RKO (cell line): ENCODE results near the gene IL17B.
A peak's percentile ranks its signal among the peaks of the same experiment; 100 is the strongest.

Experiments used
- DNase-seq: peaks from one replicate; pipeline ENCODE4 v3.0.0-alpha.2; 2016; ENCODE audit warnings: low spot score

The IL17B gene

DNA sequence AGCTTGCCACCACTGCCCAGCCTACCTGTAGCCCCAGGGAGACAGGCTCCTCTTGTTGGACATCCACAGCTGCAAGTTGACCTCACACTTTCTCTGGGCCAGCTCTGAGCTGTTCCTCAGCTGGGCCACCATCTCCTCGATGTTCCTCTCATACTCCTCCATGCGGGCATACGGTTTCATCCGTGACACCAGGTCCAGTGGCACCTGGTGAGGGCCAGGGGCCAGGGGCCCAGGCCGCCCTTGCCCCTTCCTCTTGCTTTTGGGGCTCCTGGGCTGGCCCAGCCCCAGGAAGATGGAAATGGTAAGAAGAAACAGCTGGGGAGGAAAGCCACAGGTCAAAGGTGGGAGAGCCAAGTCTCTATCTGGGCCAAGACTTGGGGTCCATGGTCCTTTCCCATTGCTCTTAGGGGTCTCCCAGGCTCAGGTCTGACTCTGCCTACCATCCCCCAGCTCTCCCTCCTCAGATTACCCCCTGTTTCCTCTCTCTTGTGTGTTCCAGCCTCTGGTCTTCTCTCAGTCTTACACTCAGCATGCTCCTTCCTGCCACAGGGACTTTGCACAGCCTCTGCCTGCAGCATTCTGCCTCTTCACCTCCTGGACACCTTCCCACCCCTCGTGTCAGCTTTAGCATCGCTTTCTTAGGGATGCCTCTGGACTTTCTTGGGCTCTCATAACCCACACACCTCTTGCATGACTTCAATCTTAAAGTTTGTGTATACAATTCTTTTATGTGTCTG lies 2.2 kb downstream of the IL17B start:
- no peak for DNase-seq

DNA sequence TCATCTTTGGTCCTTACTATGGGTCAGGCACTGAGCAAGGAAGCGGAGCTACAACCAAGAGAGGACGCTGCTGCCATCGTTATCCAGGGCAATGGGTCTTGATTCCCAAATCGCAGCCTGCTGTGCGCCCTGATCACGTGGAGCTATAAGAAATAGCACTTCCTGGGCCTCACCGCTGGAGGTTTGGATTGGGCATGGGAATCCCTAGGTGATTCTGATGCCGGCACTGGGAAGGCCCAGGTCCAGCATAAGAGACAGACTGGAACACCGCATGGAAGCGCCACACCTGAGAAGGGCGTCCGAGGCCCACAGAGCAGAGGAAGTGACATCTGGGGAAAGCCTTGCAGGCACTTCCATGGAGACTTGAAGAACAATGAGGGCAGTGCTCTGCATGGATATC lies 3.0 kb downstream of the IL17B start:
- DNase-seq, result no peak

- no peak for DNase-seq
These were observed 3.7 kb downstream of the IL17B start for GRCh38 chr5:149375434-149375833.

- DNase-seq, result no peak
These were observed 4.3 kb downstream of the IL17B start for GRCh38 chr5:149374801-149375200.

DNA sequence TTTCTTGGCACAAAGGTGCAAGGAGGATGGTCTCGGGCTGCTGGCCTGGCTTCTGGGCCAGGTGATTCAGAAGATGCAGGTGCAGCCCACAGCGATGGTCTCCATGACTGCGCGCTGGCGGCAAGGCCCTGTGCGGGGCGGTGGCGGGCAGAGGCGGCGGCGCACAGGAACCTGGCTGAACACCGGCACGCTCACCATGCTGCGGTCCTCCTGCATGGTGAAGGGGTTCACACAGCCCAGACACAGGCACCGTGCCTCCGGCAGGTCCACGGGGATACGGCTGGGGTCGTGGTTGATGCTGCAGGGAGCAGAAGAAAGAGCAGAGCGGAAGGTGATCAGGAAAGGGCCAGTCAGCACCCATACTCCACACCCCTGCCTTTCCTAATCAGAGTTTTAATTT lies 4.8 kb downstream of the IL17B start:
- DNase-seq, result no peak

- DNase-seq, result no peak
These were observed 6.2 kb downstream of the IL17B start for GRCh38 chr5:149372932-149373331.

DNA sequence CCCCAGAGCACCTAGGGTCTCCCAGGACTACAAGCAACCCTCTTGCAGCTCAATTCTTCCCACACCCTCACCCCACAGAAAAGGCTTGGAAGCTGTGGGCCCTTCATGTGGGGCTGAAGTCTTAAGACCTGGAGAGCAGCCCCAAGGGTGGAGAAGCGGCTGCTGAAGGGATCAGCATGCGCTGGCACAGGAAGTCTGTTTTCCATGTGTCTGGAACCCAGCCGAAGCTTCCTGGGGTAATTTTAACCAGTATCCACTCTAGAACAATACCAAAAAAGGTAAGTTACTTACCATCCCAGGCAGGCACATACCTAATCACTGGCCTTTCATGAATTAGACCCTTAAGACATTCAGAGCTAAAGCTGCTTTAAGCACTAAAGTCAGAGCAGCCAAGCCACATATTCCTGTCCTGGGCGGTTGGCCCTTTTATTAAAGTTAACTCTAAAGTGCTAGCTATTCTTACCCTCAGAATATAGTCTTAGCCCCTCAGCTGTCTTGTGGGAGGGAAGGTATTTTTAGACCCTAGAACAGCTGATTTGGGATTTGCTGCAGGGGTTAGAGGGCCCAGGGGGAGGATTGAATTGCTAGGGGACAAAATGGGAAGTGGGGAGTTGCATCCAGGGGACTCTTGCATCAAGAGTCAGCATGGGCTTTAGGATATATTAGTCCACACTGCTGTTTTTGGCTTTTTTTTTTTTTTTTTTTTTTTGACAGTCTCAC lies 6.9 kb downstream of the IL17B start:
- DNase-seq, result no peak

DNA sequence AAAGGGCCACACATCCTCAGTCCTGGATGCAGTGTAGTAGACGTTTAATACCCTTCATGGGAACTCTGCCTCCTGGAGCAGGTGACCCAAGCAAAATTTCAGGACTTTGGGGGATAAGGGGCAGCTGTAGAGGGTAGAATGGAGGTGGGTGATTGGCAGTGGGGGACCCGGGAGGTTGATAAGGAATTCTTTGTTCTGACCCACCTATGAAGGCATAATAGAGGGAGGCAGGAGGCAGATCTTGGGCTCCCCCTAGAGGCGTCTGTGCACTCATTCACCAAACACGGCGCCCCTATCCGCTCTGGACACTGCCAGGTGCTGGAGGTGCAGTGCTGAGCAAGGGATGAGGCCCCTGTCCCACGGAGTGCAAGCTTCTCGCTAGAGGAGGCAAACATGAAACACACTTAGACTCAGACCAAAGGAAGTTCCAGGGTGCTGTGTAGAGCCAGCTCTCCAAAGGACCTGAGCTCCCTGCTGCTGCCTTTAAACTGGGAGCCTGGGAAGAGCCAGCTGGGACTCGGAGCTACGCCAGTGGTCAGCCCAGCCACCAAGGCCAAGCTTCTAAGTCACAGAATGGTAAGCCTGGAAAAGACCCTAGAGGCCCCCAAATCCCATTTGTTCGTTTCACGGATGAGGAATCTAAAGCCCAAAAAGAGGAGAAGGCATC lies 7.7 kb downstream of the IL17B start:
- peak; percentile 59 for DNase-seq

DNA sequence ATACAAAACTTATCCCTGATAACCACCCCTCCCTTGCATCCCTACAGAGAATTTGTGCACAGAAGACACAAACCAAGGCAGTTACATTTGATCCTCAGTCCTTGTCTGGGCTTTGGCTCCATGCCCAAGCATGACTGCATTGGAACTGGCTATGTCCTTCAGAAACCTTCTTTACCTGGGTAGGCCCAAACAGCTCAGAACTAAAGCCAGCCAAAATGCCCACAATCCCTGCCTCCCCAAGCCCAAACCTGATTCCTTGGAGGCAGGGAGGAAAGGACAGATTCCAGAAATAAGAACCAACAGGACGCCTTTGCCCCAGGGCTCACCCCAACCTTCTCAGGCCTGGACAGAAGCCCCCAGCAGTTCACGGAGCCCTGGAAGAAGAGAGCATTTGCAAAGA lies 8.2 kb downstream of the IL17B start:
- DNase-seq, result no peak

- DNase-seq, result no peak
These were observed 11.0 kb downstream of the IL17B start for GRCh38 chr5:149367972-149368645.

DNA sequence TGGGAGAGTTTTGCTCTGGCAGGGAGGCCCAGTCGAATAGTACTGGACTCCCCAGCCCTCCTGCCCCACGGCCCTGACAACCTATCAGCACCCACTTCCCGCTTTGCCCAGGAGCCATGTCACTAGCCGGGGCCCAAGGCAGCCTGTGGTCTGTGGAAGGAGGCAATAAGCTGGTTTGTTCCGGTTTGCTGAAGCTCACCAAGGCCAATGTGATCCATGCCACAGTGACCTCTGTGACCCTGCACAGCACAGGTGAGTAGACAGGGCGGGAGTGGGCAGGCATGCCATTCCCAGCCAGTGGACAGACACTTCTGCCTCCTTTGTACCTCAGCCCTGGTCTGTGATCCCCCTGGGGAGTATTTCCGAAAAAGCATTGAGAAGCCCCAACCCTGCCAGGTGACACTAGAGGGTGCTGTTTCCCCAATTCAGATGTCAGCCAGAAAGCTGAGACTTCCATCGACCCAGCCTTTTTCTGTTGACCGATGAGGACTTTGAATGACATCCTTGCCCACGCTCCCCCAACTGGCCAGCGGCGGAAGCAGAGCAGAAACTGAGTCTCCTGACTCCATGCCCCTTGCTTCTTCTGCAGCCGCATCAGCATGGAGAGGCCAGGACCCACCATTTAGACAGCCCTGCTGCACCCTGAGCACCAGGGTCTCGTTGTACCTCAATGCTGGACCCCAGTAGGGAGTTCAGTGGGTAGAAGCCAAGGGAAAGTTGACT lies 11.7 kb downstream of the IL17B start:
- peak; percentile 83 for DNase-seq

DNA sequence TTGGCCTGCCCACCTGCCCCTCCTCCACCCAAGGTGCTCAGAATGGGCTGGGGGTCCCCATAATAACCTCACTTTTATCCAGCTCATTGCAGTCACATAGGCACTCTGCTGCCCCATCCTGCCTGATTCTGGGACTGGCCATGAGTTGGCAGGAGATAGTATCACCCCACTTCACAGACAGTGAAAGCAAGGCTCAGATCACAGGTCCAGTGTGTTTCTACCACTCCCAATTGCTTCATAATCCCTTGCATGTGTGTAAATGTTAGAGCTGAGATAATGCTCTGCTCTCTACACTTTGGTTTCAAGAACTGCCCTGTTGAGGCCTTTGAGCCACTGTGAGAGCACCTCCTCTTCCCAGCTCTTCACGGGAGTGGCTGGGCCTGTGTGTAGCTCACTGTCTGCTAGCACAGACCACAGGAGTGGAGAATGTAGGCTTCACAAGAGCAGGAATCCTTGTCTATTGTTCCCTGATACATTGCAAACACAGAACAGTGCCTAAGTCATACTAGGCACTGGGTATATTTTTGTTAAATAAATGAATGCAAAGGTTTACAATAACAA lies 12.8 kb downstream of the IL17B start:
- DNase-seq, result no peak

- peak; percentile 61 for DNase-seq
These were observed 13.7 kb downstream of the IL17B start for GRCh38 chr5:149365418-149365817.

DNA sequence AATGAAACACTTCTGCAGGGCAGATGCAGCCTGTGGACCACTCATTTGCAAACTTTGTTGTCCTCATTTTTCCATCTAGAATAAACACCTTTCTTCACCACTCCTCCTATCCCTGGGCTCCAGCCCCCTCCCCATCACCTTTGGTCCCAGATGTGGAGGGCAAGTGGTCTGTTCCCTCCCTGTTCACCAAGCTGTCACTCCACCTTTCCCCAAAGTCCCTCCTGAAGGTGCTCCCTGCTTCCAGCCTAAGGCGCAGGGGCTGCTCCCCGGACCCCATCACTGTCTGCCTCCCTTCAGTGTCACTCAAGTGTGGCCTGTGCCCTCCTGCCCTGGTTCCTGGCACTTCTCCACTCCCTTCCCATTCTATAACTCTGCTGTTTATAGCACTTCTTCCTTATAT lies 14.4 kb downstream of the IL17B start:
- DNase-seq, result no peak

GRCh38 chr5:149363936-149364335 lies 15.2 kb downstream of the IL17B start:
- DNase-seq, result no peak

DNA sequence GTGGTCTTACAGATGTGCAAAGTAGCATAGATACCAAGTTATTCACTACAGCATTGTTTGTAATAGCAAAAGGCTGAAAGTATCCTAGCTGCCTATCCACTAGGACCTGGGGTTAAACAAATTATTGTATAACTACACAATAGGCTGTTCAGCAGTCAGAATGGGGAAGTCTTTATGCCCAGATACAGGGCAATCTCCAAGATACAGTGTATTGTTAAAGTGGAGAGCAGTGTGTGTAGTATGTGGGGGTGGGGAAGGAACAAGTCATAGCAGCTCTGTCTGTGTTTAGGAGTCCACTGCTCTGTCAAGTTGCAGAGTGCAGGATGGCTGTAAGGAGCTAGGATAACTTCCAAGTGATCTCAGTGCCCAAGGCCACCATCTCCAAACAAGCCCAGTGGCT lies 15.7 kb downstream of the IL17B start:
- no peak for DNase-seq

- DNase-seq, result no peak
These were observed 16.6 kb downstream of the IL17B start for GRCh38 chr5:149362541-149362940.

- DNase-seq, result no peak
These were observed 18.8 kb downstream of the IL17B start for GRCh38 chr5:149360272-149360671.

- DNase-seq, result no peak
These were observed 20.1 kb downstream of the IL17B start for GRCh38 chr5:149358868-149359495.

DNA sequence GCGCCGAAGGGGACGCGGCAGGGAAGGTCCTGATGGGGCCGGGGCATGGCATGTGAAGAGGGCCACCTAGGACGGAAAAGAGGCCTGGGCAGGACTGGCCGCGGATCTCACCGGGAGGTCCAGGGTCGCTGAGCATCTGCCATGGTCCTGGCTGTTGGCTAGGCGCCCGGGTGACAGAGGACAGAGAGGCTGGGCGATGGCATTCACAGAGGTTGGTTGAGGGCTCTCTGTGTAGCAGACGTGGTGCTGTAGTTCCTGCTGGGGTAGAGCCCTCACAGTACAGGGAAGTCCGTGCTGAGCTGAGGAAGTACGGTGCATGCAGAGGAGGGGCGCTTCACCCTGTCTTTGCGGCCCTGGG lies 20.8 kb downstream of the IL17B start:
- peak; percentile 30 for DNase-seq
